HL-60 (cell line): ENCODE measurements around the gene KCNJ14.

Experiments
- DNase-seq, 2 experiments: peaks; one replicate each; pipeline ENCODE4 v3.0.0-alpha.2; 2010 to 2020; ENCODE audit warnings: low read depth in 1 of 2, low spot score in 1 of 2
- H3K27ac ChIP-seq: fragments of 250-450 bp; sonication (Bioruptor Pico); replicated peaks from 2 replicates; pipeline ENCODE4 v1.5.1; 2020; ENCODE audit warnings: mild to moderate bottlenecking, moderate library complexity
- H3K27me3 ChIP-seq: fragments of 250-450 bp; sonication (Bioruptor Pico); 2 replicates; pipeline ENCODE4 v1.5.1; 2021; ENCODE audit warnings: mild to moderate bottlenecking, moderate library complexity; ENCODE audit not compliant: insufficient read depth, poor library complexity, severe bottlenecking
- H3K4me3 ChIP-seq: replicated peaks from 2 replicates; pipeline ENCODE4 v1.5.1; 2011; ENCODE audit warnings: mild to moderate bottlenecking, control low read depth, low read length; ENCODE audit not compliant: insufficient read depth
- CTCF ChIP-seq: IDR thresholded peaks from one replicate; pipeline ENCODE4 v1.5.1; 2011; ENCODE audit warnings: low read length, control low read depth, inconsistent platforms; ENCODE audit not compliant: insufficient read depth
- GABPA ChIP-seq: IDR thresholded peaks from 2 replicates; pipeline ENCODE4 v1.6.1; 2012; ENCODE audit warnings: low read depth
- POLR2AphosphoS5 ChIP-seq: IDR thresholded peaks from 2 replicates; pipeline ENCODE4 v1.6.1; 2012; ENCODE audit warnings: low read depth
- REST ChIP-seq: IDR thresholded peaks from 2 replicates; pipeline ENCODE4 v1.6.1; 2012; ENCODE audit warnings: low read depth; ENCODE audit not compliant: insufficient replicate concordance
- SPI1 ChIP-seq: IDR thresholded peaks from 2 replicates; pipeline ENCODE4 v1.6.1; 2012; ENCODE audit warnings: low read depth, mild to moderate bottlenecking, borderline replicate concordance

KCNJ14 gene

GRCh38 chr19:48471836-48472235 lies 16.5 kb downstream of the KCNJ14 start:
- no peak overlapping the region for H3K4me3 ChIP-seq
- TF ChIP-seq POLR2AphosphoS5 = no peak
- TF ChIP-seq CTCF = no peak
- TF ChIP-seq GABPA = no peak
- no peak for TF ChIP-seq SPI1
- no peak for TF ChIP-seq REST
- H3K27ac ChIP-seq = no peak overlapping the region
- DNase-seq = no peak
- no peaks in the 10 kb centered on the region for H3K27me3 ChIP-seq

- Histone ChIP-seq H3K4me3 (no peak overlapping the region), H3K27ac (no peak overlapping the region), H3K27me3 (no peaks in the 10 kb centered on the region)
- no peak for DNase-seq
- TF ChIP-seq POLR2AphosphoS5 (no peak), GABPA (no peak), REST (no peak), CTCF (no peak), SPI1 (no peak)
Observed at GRCh38 chr19:48473161-48473966, 18.0 kb downstream of the KCNJ14 start.

GRCh38 chr19:48474084-48474592 lies 18.8 kb downstream of the KCNJ14 start:
- no peak for DNase-seq
- no peak overlapping the region for H3K27ac ChIP-seq
- TF ChIP-seq POLR2AphosphoS5 = no peak
- no peak for TF ChIP-seq REST
- no peak for TF ChIP-seq CTCF
- no peak for TF ChIP-seq GABPA
- TF ChIP-seq SPI1 = no peak
- H3K4me3 ChIP-seq = no peak overlapping the region
- H3K27me3 ChIP-seq = no peaks in the 10 kb centered on the region
